ENCODE results near the gene JAZF1. TPM values are rescaled to one million over a fixed set of nuclear protein-coding genes. Genes with fewer than 3 reads are reported as not detected.

The JAZF1 gene
- total and polyA plus RNA-seq, 2 of the 4 experiments (the other 2 are of a cell fraction), result 8.4 to 10.5 TPM

GRCh38 chr7:28182071-28182471 is 1.5 kb upstream of the JAZF1 start:
- Histone ChIP-seq H4K91ac (ENCODE audit: insufficient read depth, low read depth, low read length) (no peak overlapping the region), H3K9me3 (ENCODE audit: control insufficient read depth, insufficient read depth, low read length) (no peaks in the 10 kb centered on the region), H3K4ac (ENCODE audit: low read depth, low read length) (no peak overlapping the region; the same call in 1 of the 2 replicates), H3K36me3 (ENCODE audit: control insufficient read depth, insufficient read depth, low read length) (no peaks in the 10 kb centered on the region), H2AK5ac (ENCODE audit: low read depth, low read length) (no peak overlapping the region), H4K8ac (ENCODE audit: low read depth in 2 of 2, low read length in 2 of 2) (no peak overlapping the region), H3K14ac (replicated peaks; ENCODE audit: low read depth, low read length) (no peak overlapping the region), H3K18ac (ENCODE audit: low read depth, low read length) (no peak overlapping the region), H3K56ac (ENCODE audit: extremely low read depth, insufficient read depth, low read length) (no peak overlapping the region), H3K9me1 (ENCODE audit: insufficient read depth, low read length) (peaks cover 8% of the 10 kb centered on the region; the same call in 1 of the 2 replicates), H2BK20ac (ENCODE audit: low read depth, low read length) (peak overlapping the region; percentile 43), H3K4me3 (ENCODE audit: insufficient read depth, low read depth, low read length) (no peak overlapping the region), H2AK9ac (replicated peaks; ENCODE audit: low read depth, low read length, poor library complexity) (peak overlapping the region; percentile 16), H3K9ac (ENCODE audit: low read depth, low read length) (no peak overlapping the region), H3K27me3 (ENCODE audit: control insufficient read depth, insufficient read depth, low read length) (no peaks in the 10 kb centered on the region), H2BK5ac (ENCODE audit: low read depth, low read length, poor library complexity, severe bottlenecking) (no peak overlapping the region), H2BK15ac (ENCODE audit: low read depth, low read length) (no peak overlapping the region), H3K4me2 (ENCODE audit: low read depth, low read length) (no peak overlapping the region), H4K5ac (ENCODE audit: low read depth, low read length) (no peak overlapping the region), H3K27ac (ENCODE audit: insufficient read depth, low read length) (no peak overlapping the region), H3K23ac (ENCODE audit: low read depth, low read length) (no peak overlapping the region), H4K20me1 (ENCODE audit: insufficient read depth, low read length) (no peaks in the 10 kb centered on the region), H3K4me1 (ENCODE audit: control insufficient read depth, insufficient read depth, low read length) (peaks cover 22% of the 10 kb centered on the region), H3K79me1 (ENCODE audit: low read depth in 1 of 2, low read length in 2 of 2) (peaks cover 8 to 13% of the 10 kb centered on the region in 2 experiments), H2BK120ac (ENCODE audit: low read depth, low read length) (no peak overlapping the region), H2AFZ (replicated peaks; ENCODE audit: low read length, poor library complexity) (no peak overlapping the region)
- ATAC-seq (ENCODE audit: low read depth) (no peak), DNase-seq (no peak)
- TF ChIP-seq MXI1 (IDR thresholded peaks at IDR 0.05; ENCODE audit: borderline replicate concordance, low read depth, low read length) (no peak), ELK1 (IDR thresholded peaks at IDR 0.05; ENCODE audit: borderline replicate concordance, low read depth, low read length) (no peak), FOS (IDR thresholded peaks at IDR 0.05; ENCODE audit: low read depth, low read length) (no peak), NFE2L2 (IDR thresholded peaks at IDR 0.05; ENCODE audit: low read depth, low read length) (no peak), BHLHE40 (IDR thresholded peaks at IDR 0.05; ENCODE audit: low read depth, low read length) (no peak), SMC3 (IDR thresholded peaks at IDR 0.05; ENCODE audit: low read depth, low read length) (no peak), RFX5 (IDR thresholded peaks at IDR 0.05; ENCODE audit: low read depth, low read length) (no peak), USF2 (IDR thresholded peaks at IDR 0.05; ENCODE audit: low read depth, low read length) (no peak), CHD1 (IDR thresholded peaks at IDR 0.05; ENCODE audit: low read depth, low read length) (no peak), RCOR1 (IDR thresholded peaks at IDR 0.05; ENCODE audit: insufficient replicate concordance, low read length) (no peak), CEBPB (IDR thresholded peaks at IDR 0.05; ENCODE audit: low read depth, low read length) (no peak)
- BruUV-seq (replicated peaks), result no TSS peak
- in situ Hi-C loops (cut with MboI; ENCODE audit: low sequenced_read_pairs), result no loop called here
- dilution Hi-C loops (cut with HindIII; ENCODE audit: low sequenced_read_pairs, unreplicated experiment), result no loop called here
- WGBS, 2 experiments (ENCODE audit: extremely low coverage in 2 of 2, insufficient read length in 1 of 2), result 20% methylated on average over 1 of the region's 2 CpGs; no CpG with 5 or more reads in 1 of the 2 experiments
- CTCF ChIA-PET, result interaction anchor here (1.8 kb wide), 1 partner anchor 21 kb away, joined by 4 read pairs; no protein-coding TSS in a partner anchor
- intact Hi-C loops (cut with micrococcal nuclease), result no loop called here
- POLR2A ChIA-PET (ENCODE audit: unreplicated experiment), result no interaction called here

Data from IMR-90 (cell line).